ENCODE results near the gene WDR59.
"Not testable (repeated sequence)": the region's sequence is repeated elsewhere in the genome, so short reads cannot be mapped to it uniquely, and the experiment has no call there.

WDR59 gene

DNA sequence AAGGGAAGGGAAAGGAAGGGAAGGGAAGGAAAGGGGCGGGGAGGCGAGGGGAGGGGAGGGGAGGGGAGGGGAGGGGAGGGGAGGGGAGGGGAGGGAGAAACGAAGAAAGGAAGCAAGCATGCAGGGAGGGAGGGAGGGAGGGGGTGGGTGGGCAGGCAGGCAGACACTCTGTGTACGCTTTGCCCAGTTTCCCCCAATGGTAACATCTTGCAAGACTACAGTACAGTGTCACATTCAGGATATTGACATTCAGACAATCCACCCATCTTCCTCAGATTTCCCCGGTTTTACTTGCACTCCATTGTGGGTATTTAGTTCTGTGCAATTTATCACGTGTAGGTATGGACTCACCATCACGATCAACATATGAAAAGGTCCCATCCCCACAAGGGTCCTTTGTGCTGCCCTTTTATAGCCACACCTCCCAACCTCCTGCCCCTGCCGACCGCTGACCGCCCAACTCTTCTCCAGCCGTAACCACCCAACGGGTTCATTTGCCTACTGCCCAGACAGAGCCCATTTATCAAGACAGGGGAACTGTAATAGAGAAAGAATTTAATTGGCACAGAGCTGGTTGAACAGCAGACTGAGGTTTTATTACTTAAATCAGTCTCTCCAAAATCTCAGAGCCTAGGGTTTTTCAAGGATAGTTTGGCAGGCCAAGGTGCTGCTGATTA is 118.9 kb downstream of the WDR59 start:
- no peak for DNase-seq (ENCODE audit: low read depth in 3 of 3)

DNA sequence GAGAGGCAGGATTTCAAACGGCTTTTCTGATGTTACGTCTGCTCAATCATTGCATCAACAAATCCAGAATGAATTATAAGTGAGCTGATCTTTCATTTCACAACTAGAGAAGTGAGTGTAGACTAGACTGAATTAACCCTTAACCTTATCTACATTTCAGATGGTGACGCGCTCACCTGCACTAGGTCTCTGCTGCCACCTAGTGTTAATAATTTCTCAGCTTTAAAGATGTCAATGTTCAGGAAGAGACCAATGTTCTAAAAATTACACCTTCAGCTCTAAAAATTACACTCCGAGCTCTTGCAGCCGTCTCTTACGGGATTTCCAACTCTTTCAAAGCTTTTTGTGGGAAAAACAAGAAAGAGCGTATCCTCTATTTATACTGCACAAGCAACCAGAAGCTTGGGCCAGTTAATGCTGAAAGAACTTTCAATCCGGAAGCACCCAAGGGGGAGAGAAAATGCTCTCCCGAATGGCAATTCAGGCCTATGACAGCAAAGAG is 122.1 kb downstream of the WDR59 start:
- no peak for DNase-seq (ENCODE audit: low read depth in 3 of 3)

DNA sequence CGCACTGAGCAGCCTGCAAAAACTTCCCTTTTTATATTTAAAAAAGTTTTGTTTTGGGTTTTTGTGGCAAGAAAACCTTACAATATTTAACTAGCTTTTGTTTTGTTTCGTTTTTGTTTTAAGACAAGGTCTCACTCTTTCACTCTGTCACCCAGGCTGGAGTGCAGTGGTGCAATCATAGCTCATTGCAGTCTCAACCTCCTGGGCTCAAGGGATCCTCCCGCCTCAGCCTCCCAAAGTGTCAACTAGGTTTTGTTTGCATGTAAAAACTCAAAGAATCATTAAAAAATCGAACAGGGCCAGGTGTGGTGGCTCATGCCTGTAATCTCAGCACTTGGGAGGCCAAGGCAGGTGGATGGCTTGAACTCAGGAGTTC is 132.4 kb downstream of the WDR59 start:
- DNase-seq (ENCODE audit: low read depth in 3 of 3), result no peak

GRCh38 chr16:74850027-74850426 is 134.9 kb downstream of the WDR59 start:
- no peak for DNase-seq (ENCODE audit: low read depth in 3 of 3)

DNA sequence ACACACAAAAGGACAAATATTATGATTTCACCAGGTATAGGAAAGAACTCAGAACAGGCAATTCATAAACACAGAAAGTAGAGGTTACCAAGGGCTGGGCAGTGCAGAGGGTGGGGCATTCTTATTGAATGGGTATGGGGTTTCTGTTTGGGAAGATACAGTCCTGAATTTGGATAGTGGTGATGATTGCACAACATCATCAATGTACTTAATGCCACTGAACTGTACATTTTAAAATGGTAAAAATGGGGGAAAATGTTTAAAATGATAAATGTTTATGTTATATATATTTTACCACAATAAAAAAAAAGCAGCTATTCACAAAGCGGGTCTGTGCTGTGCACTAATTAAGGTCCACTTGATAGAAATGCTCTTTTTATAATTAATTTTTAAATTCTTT is 137.7 kb downstream of the WDR59 start:
- DNase-seq (ENCODE audit: low read depth in 3 of 3), result no peak

- no peak for DNase-seq (ENCODE audit: low read depth in 3 of 3)
Measured at GRCh38 chr16:74846714-74847113, 138.2 kb downstream of the WDR59 start.

GRCh38 chr16:74844041-74844980 is 140.6 kb downstream of the WDR59 start:
- no peak for DNase-seq (ENCODE audit: low read depth in 3 of 3)

- not testable (repeated sequence) for DNase-seq (ENCODE audit: low read depth in 3 of 3)
Measured at GRCh38 chr16:74843381-74844035, 141.4 kb downstream of the WDR59 start.

- DNase-seq (ENCODE audit: low read depth in 3 of 3), result no peak
Measured at GRCh38 chr16:74842413-74842812, 142.5 kb downstream of the WDR59 start.

GRCh38 chr16:74841904-74842303 is 143.0 kb downstream of the WDR59 start:
- no peak for DNase-seq (ENCODE audit: low read depth in 3 of 3)

DNA sequence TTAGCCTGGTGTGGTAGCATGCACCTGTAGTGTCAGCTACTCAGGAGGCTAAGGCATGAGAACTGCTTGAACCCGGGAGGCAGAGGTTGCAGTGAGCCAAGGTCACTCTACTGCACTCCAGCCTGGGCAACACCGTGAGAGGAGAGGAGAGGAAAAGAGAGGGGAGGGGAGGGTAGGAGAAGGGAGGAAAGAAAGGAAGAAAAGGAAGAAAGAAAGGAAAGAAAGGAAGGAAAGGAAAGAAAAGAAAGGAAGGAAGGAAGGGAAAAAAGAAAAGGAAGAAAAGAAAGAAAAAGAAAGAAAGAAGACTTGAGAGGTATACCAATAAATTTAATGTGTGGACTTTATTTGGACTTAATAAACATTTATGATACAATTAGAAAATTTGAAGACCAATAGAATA is 143.5 kb downstream of the WDR59 start:
- DNase-seq (ENCODE audit: low read depth in 3 of 3), result no peak

GRCh38 chr16:74837056-74837455 is 147.9 kb downstream of the WDR59 start:
- no peak for DNase-seq (ENCODE audit: low read depth in 3 of 3)

DNA sequence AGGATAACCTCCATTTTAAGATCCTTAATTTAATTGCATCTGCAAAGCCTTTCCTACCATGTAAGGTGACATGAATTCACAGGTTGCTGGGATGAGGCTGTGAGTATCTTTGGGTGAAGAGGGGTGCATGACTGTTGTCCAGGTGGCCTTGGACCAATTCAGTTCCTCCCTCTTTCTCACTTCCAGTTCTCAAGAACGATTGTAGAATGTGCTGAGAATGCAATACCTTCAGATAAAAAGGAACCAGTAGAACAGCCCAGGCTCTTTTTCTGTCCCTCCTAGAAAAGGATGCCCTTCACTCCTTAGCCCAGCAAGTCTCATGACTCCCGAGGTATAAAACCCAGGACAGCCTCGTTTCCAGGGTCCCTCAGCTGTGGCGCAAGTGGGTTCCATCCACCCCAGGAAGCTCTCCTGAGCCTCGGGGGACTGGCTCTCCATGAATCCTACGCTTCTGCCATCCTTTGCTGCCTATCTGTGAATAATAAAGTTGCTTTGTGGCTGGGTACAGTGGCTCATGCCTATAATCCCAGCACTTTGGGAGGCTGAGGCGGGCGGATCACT is 148.7 kb downstream of the WDR59 start:
- DNase-seq (ENCODE audit: low read depth in 3 of 3), result no peak

- no peak for DNase-seq (ENCODE audit: low read depth in 3 of 3)
Measured at GRCh38 chr16:74832228-74832627, 152.7 kb downstream of the WDR59 start.

DNA sequence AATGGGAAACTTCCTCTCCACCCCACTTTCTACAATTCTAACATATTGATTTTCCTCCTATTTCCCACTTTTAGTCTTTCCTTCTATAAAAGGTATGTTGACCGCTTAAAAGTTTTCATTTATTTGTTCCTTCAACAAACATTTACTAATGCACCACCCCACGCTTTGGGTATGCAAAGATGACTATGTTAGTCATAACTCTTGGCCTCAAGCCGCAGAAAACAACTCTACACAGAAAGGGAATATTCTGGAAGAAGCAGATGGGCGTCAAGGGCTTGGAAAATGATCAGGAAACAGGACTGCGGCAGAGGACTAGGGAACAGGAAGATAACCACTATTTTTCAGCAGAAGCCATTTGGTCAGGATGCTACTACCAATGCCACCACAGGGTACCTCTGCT is 153.5 kb downstream of the WDR59 start:
- no peak for DNase-seq (ENCODE audit: low read depth in 3 of 3)

- DNase-seq (ENCODE audit: low read depth in 3 of 3), result no peak
Measured at GRCh38 chr16:74830648-74831047, 154.3 kb downstream of the WDR59 start.

GRCh38 chr16:74829637-74830036 is 155.3 kb downstream of the WDR59 start:
- DNase-seq (ENCODE audit: low read depth in 3 of 3), result no peak

- DNase-seq (ENCODE audit: low read depth in 3 of 3), result no peak
Measured at GRCh38 chr16:74825941-74826340, 159.0 kb downstream of the WDR59 start.

GRCh38 chr16:74825016-74825415 is 159.9 kb downstream of the WDR59 start:
- no peak for DNase-seq (ENCODE audit: low read depth in 3 of 3)
